ENCODE results near the gene MED31. TPM values are rescaled to one million over a fixed set of nuclear protein-coding genes. Genes with fewer than 3 reads are reported as not detected.
A peak's percentile ranks its signal among the peaks of the same experiment; 100 is the strongest.

Gene MED31
- total and polyA plus RNA-seq, 2 of the 13 experiments (the other 11 are each of a cell fraction or from before 2014, with no cell fraction given), result 19.0 to 20.9 TPM

DNA sequence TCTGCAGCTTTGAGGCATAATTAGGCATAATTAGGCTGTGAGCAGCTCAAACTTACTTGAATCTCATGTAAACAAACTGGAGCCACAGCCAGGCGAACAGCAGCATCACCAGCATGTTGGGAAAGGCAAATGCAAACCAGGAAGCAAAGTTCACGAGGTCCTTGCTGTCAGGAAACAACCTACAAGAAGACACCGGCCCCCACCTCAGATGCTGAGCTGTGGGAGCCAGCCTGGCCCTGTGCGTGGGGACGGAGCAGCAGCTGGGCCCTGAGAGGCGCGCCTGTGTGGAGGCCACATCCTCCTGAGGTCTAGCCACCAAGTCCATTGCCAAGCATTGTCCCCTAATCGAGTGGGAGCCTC is 49.5 kb upstream of the MED31 start (continued):
- TF ChIP-seq RELA (CRISPR knock-in tag; IDR thresholded peaks at IDR 0.05) (no peak), ZNF232 (CRISPR knock-in tag; IDR thresholded peaks at IDR 0.05; ENCODE audit: borderline replicate concordance) (no peak), ZNF747 (CRISPR knock-in tag; IDR thresholded peaks at IDR 0.05; ENCODE audit: borderline replicate concordance) (no peak), SP140L (CRISPR knock-in tag; IDR thresholded peaks at IDR 0.05; ENCODE audit: borderline replicate concordance) (no peak), CBX2 (IDR thresholded peaks at IDR 0.05; ENCODE audit: low read depth, low read length) (no peak), CBX2 (CRISPR knock-in tag; IDR thresholded peaks at IDR 0.05; ENCODE audit: low read depth) (no peak), SMAD1 (CRISPR knock-in tag; IDR thresholded peaks at IDR 0.05; ENCODE audit: borderline replicate concordance, low read depth) (no peak), RBFOX2 (IDR thresholded peaks at IDR 0.05; ENCODE audit: low read depth, low read length) (peak; percentile 64), ZNF224 (CRISPR knock-in tag; IDR thresholded peaks at IDR 0.05) (no peak), ZNF616 (CRISPR knock-in tag; IDR thresholded peaks at IDR 0.05; ENCODE audit: low read depth) (no peak), IRX3 (CRISPR knock-in tag; IDR thresholded peaks at IDR 0.05; ENCODE audit: borderline replicate concordance, low read depth) (no peak), HMGXB3 (CRISPR knock-in tag; IDR thresholded peaks at IDR 0.05; ENCODE audit: borderline replicate concordance) (no peak), ZNF788 (CRISPR knock-in tag; IDR thresholded peaks at IDR 0.05; ENCODE audit: borderline replicate concordance) (no peak), ZNF737 (CRISPR knock-in tag; IDR thresholded peaks at IDR 0.05; ENCODE audit: borderline replicate concordance) (no peak), GPN1 (CRISPR knock-in tag; IDR thresholded peaks at IDR 0.05; ENCODE audit: borderline replicate concordance) (no peak), USF2 (IDR thresholded peaks at IDR 0.05; ENCODE audit: low read depth, low read length) (no peak), USF2 (CRISPR knock-in tag; IDR thresholded peaks at IDR 0.05; ENCODE audit: borderline replicate concordance) (no peak), TFAP4 (IDR thresholded peaks at IDR 0.05; ENCODE audit: borderline replicate concordance, low read depth) (no peak)
- TF ChIP-seq, protein P1, sequence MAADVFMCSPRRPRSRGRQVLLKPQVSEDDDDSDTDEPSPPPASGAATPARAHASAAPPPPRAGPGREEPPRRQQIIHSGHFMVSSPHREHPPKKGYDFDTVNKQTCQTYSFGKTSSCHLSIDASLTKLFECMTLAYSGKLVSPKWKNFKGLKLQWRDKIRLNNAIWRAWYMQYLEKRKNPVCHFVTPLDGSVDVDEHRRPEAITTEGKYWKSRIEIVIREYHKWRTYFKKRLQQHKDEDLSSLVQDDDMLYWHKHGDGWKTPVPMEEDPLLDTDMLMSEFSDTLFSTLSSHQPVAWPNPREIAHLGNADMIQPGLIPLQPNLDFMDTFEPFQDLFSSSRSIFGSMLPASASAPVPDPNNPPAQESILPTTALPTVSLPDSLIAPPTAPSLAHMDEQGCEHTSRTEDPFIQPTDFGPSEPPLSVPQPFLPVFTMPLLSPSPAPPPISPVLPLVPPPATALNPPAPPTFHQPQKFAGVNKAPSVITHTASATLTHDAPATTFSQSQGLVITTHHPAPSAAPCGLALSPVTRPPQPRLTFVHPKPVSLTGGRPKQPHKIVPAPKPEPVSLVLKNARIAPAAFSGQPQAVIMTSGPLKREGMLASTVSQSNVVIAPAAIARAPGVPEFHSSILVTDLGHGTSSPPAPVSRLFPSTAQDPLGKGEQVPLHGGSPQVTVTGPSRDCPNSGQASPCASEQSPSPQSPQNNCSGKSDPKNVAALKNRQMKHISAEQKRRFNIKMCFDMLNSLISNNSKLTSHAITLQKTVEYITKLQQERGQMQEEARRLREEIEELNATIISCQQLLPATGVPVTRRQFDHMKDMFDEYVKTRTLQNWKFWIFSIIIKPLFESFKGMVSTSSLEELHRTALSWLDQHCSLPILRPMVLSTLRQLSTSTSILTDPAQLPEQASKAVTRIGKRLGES (CRISPR knock-in tag; IDR thresholded peaks at IDR 0.05; ENCODE audit: borderline replicate concordance), result no peak

Data from HepG2 (cell line).